Endothelial cell of umbilical vein (primary cell): ENCODE results near the gene GFPT2. TPM values are rescaled to one million over a fixed set of nuclear protein-coding genes. Genes with fewer than 3 reads are reported as not detected.

Source experiments
- BruUV-seq: library from RNA; stranded (reverse); fragments of 400-500 nt; replicated peaks from 2 replicates; lab custom pipeline; 2021; lab: Mats Ljungman, UMichigan
- CTCF ChIA-PET: fragments of 300-600, 350-600 bp; sonication (Branson Sonifier 250); formaldehyde crosslinking; loops from one replicate; lab custom pipeline; 2021; ENCODE audit warnings: antibody characterized with exemption, inconsistent platforms; lab: Charles Lee
- POLR2A ChIA-PET: fragments of 300-600, 350-600 bp; sonication (Branson Sonifier 250); formaldehyde crosslinking; loops from one replicate; lab custom pipeline; 2021; ENCODE audit warnings: antibody characterized with exemption, inconsistent platforms; lab: Charles Lee
- DNase-seq: peaks from one replicate; pipeline ENCODE4 v3.0.0-alpha.2; 2011; ENCODE audit warnings: low read depth, low spot score
- FAIRE-seq: peaks from 2 replicates; lab custom pipeline; 2011; peaks lifted over from hg19 to GRCh38; lab: Jason Lieb, UNC
- H2AFZ ChIP-seq: 2 replicates; pipeline ENCODE4 v1.6.0; 2012; ENCODE audit warnings: low read depth, low read length, control low read depth, inconsistent platforms
- H3K27ac ChIP-seq: 2 replicates; pipeline ENCODE4 v1.5.1; 2011; ENCODE audit warnings: low read depth, mild to moderate bottlenecking, control low read depth, low read length, moderate library complexity; ENCODE audit not compliant: insufficient read depth
- H3K27me3 ChIP-seq, 2 experiments: 2 replicates each; pipeline versions ENCODE4 v1.6.0 to v1.6.1; 2011; ENCODE audit warnings: low read length in 2 of 2, mixed read lengths in 1 of 2; ENCODE audit not compliant: control insufficient read depth in 2 of 2, insufficient read depth in 2 of 2
- H3K36me3 ChIP-seq, 2 experiments: 2 replicates in 1 of 2; 3 replicates in 1 of 2; pipeline ENCODE4 v1.5.1; 2011; ENCODE audit warnings: low read length in 2 of 2, mild to moderate bottlenecking in 1 of 2, moderate library complexity in 1 of 2; ENCODE audit not compliant: control insufficient read depth in 2 of 2, insufficient read depth in 2 of 2; ENCODE audit errors: extremely low read depth in 1 of 2
- H3K4me1 ChIP-seq: 3 replicates; pipeline ENCODE4 v1.5.1; 2011; ENCODE audit warnings: mild to moderate bottlenecking, low read length; ENCODE audit not compliant: control insufficient read depth, insufficient read depth; ENCODE audit errors: extremely low read depth
- H3K4me2 ChIP-seq: 2 replicates; pipeline ENCODE4 v1.6.1; 2011; ENCODE audit warnings: low read length, control low read depth, mixed read lengths; ENCODE audit not compliant: insufficient read depth
- H3K4me3 ChIP-seq, 3 experiments: fragments of 200-600 bp in 1 of 3; sonication (generic), shearing (Covaris generic) in 1 of 3; replicated peaks in 1 of 3; 2 replicates each; pipeline ENCODE4 v1.5.1; 2011 to 2016; ENCODE audit warnings: control low read depth in 3 of 3, low read length in 3 of 3, mild to moderate bottlenecking in 2 of 3, inconsistent platforms in 1 of 3, low read depth in 1 of 3, moderate library complexity in 1 of 3; ENCODE audit not compliant: insufficient read depth in 1 of 3
- H3K79me2 ChIP-seq: 2 replicates; pipeline ENCODE4 v1.6.0; 2012; ENCODE audit warnings: low read length, inconsistent platforms; ENCODE audit not compliant: control insufficient read depth, insufficient read depth
- H3K9ac ChIP-seq: replicated peaks from 2 replicates; pipeline ENCODE3; 2011; ENCODE audit warnings: low read length, control low read depth; ENCODE audit not compliant: insufficient read depth; ENCODE audit errors: extremely low read depth
- H3K9me1 ChIP-seq: replicated peaks from 3 replicates; pipeline ENCODE4 v1.6.0; 2011; ENCODE audit warnings: mild to moderate bottlenecking, low read length; ENCODE audit not compliant: control insufficient read depth, insufficient read depth; ENCODE audit errors: extremely low read depth
- H3K9me3 ChIP-seq: replicated peaks from 2 replicates; pipeline ENCODE4 v1.5.1; 2012; ENCODE audit warnings: low read length, inconsistent platforms; ENCODE audit not compliant: control insufficient read depth, insufficient read depth
- H4K20me1 ChIP-seq: replicated peaks from 2 replicates; pipeline ENCODE3; 2011; ENCODE audit warnings: mild to moderate bottlenecking, low read length; ENCODE audit not compliant: control insufficient read depth, insufficient read depth; ENCODE audit errors: extremely low read depth
- CTCF ChIP-seq, 2 donors: IDR thresholded peaks; 1 replicate in 1 of 2; 2 replicates in 1 of 2; pipeline ENCODE4 v1.5.1; 2011; ENCODE audit warnings: low read length in 2 of 2, mild to moderate bottlenecking in 2 of 2, moderate library complexity in 2 of 2, control low read depth in 1 of 2, inconsistent platforms in 1 of 2, low read depth in 1 of 2; ENCODE audit not compliant: insufficient read depth in 1 of 2; ENCODE audit errors: extremely low read depth in 1 of 2
- EZH2 ChIP-seq: IDR thresholded peaks from 2 replicates; pipeline ENCODE4 v1.6.1; 2012; ENCODE audit warnings: borderline replicate concordance, low read depth, mild to moderate bottlenecking, moderate library complexity, low read length, inconsistent platforms; ENCODE audit not compliant: severe bottlenecking
- FOS ChIP-seq: IDR thresholded peaks from 2 replicates; pipeline ENCODE4 v1.6.1; 2011; ENCODE audit warnings: mild to moderate bottlenecking, low read length, moderate library complexity, borderline replicate concordance; ENCODE audit not compliant: insufficient read depth
- GATA2 ChIP-seq: IDR thresholded peaks from 2 replicates; pipeline ENCODE4 v1.7.0; 2011; ENCODE audit warnings: low read depth, mild to moderate bottlenecking, moderate library complexity, mixed read lengths, low read length; ENCODE audit not compliant: insufficient read length, insufficient read depth
- JUN ChIP-seq: IDR thresholded peaks from 2 replicates; pipeline ENCODE4 v1.6.1; 2011; ENCODE audit warnings: borderline replicate concordance, low read depth; ENCODE audit not compliant: insufficient read length, insufficient read depth
- MAX ChIP-seq: IDR thresholded peaks from 2 replicates; pipeline ENCODE4 v1.6.1; 2011; ENCODE audit not compliant: insufficient read depth, insufficient read length
- MYC ChIP-seq: IDR thresholded peaks from one replicate; pipeline ENCODE4 v1.6.1; 2011; ENCODE audit warnings: mild to moderate bottlenecking, low read depth, low read length
- POLR2A ChIP-seq: IDR thresholded peaks from 2 replicates; pipeline ENCODE4 v1.6.1; 2012; ENCODE audit warnings: low read depth, mild to moderate bottlenecking, control low read depth, low read length
- POLR2AphosphoS5 ChIP-seq: IDR thresholded peaks from 2 replicates; pipeline ENCODE4 v1.6.1; 2012; ENCODE audit warnings: low read depth, mild to moderate bottlenecking, control low read depth, low read length, moderate library complexity; ENCODE audit not compliant: insufficient read depth
- dilution Hi-C: fragments of 300-500 bp; cut with MboI; formaldehyde crosslinking; loops from one replicate; pipeline ENCODE4 v1.15.0; 2019; ENCODE audit warnings: low sequenced_read_pairs; ENCODE audit not compliant: extremely low pct_ligation_motif_present
- intact Hi-C: fragments of 100-400 bp; cut with micrococcal nuclease; formaldehyde crosslinking; loops from one replicate; pipeline ENCODE4 v1.10.0; 2022
- polyA plus RNA-seq, 4 experiments: library from polyadenylated mRNA; depleted of rRNA in 3 of 4; stranded (reverse) in 3 of 4; unstranded in 1 of 4; fragments of >200 nt; gene quantifications; 2 replicates each; pipeline versions ENCODE4 v1.2.1 to v1.2.3, GENCODE V29; 2011 to 2012; ENCODE audit warnings: missing spikeins in 1 of 4
- total RNA-seq: library from RNA; stranded (reverse); gene quantifications from 2 replicates; pipeline ENCODE4 v1.2.3, GENCODE V29; 2021

GFPT2 gene
- total and polyA plus RNA-seq, 2 donors (not counting 3 experiments of a cell fraction or from before 2014, with no cell fraction given) = 4.3 to 4.5 TPM

- Histone ChIP-seq H3K4me2 (no peak overlapping the region), H3K9ac (no peak overlapping the region), H3K4me1 (peaks cover 2% of the 10 kb centered on the region), H3K27me3 (no peaks in the 10 kb centered on the region), H3K79me2 (no peaks in the 10 kb centered on the region), H3K9me3 (no peaks in the 10 kb centered on the region), H4K20me1 (no peaks in the 10 kb centered on the region), H3K36me3 (no peaks in the 10 kb centered on the region), H2AFZ (no peak overlapping the region), H3K4me3 (no peak overlapping the region), H3K27ac (no peak overlapping the region), H3K9me1 (no peaks in the 10 kb centered on the region)
- DNase-seq (no peak), FAIRE-seq (no peak)
- CTCF ChIA-PET = interaction anchor here (2.3 kb wide), 1 partner anchor 10 kb away, joined by 20 read pairs; no protein-coding TSS in a partner anchor
- dilution Hi-C loops (no loop called here), intact Hi-C loops (no loop called here)
- no peak for TF ChIP-seq MAX
- no peak for TF ChIP-seq CTCF (IDR thresholded peaks at IDR 0.05; ENCODE audit: extremely low read depth in 1 of 2, insufficient read depth in 1 of 2, low read depth in 1 of 2, low read length in 2 of 2)
- no peak for TF ChIP-seq POLR2AphosphoS5
- BruUV-seq = no TSS peak
- POLR2A ChIA-PET = no interaction called here
These were observed 34.6 kb downstream of the GFPT2 start for GRCh38 chr5:180318456-180319089.

GRCh38 chr5:180316586-180316985 lies 36.5 kb downstream of the GFPT2 start:
- dilution Hi-C loops (no loop called here), intact Hi-C loops (no loop called here)
- Histone ChIP-seq H4K20me1 (no peaks in the 10 kb centered on the region), H3K27me3 (no peaks in the 10 kb centered on the region), H3K4me1 (peaks cover 2% of the 10 kb centered on the region), H3K4me2 (no peak overlapping the region), H3K79me2 (no peaks in the 10 kb centered on the region), H3K4me3 (no peak overlapping the region), H3K9me1 (no peaks in the 10 kb centered on the region), H2AFZ (no peak overlapping the region), H3K36me3 (no peaks in the 10 kb centered on the region), H3K27ac (no peak overlapping the region), H3K9me3 (no peaks in the 10 kb centered on the region), H3K9ac (no peak overlapping the region)
- BruUV-seq = no TSS peak
- POLR2A ChIA-PET = no interaction called here
- TF ChIP-seq FOS (no peak), MAX (no peak), EZH2 (no peak), POLR2A (no peak), CTCF (IDR thresholded peaks at IDR 0.05; ENCODE audit: extremely low read depth in 1 of 2, insufficient read depth in 1 of 2, low read depth in 1 of 2, low read length in 2 of 2) (no peak), POLR2AphosphoS5 (no peak), GATA2 (no peak), JUN (no peak), MYC (no peak)
- no peak for DNase-seq
- CTCF ChIA-PET = interaction anchor here (0.8 to 3.8 kb wide), 15 partner anchors 10 to 259 kb away, joined by 3 to 69 read pairs (median 10); partner anchors contain the start of genes MAPK9 and RASGEF1C
- FAIRE-seq = no peak
